ENCODE measurements around the gene ADAMTS16. TPM values are rescaled to one million over a fixed set of nuclear protein-coding genes. Genes with fewer than 3 reads are reported as not detected.
"Not testable (repeated sequence)": the region's sequence is repeated elsewhere in the genome, so short reads cannot be mapped to it uniquely, and the experiment has no call there.

The ADAMTS16 gene
- total and polyA plus RNA-seq, 9 of the 15 experiments (the other 6 are each of a cell fraction or from before 2014, with no cell fraction given) = not detected

DNA sequence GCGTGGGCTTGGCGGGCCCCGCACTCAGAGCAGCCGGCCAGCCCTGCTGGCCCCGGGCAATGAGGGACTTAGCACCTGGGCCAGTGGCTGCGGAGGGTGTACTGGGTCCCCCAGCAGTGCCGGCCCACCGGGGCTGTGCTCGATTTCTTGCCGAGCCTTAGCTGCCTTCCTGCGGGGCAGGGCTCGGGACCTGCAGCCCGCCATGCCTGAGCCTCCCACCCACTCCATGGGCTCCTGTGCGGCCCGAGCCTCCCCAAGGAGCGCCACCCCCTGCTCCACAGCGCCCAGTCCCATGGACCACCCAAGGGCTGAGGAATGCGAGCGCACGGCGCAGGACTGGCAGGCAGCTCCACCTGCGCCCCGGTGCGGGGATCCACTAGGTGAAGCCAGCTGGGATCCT, 2.3 kb upstream of the ADAMTS16 start:
- H3K4me3 ChIP-seq; H3K4me1 ChIP-seq (replicated peaks in 1 of 2; ENCODE audit: control insufficient read depth in 2 of 2, insufficient read depth in 2 of 2, low read length in 2 of 2); H2AFZ ChIP-seq (ENCODE audit: low read depth, low read length); H3K9ac ChIP-seq (ENCODE audit: insufficient read depth in 1 of 2, low read depth in 2 of 2, low read length in 2 of 2); intact Hi-C loops (cut with micrococcal nuclease); H3K4me2 ChIP-seq (ENCODE audit: insufficient read depth, low read length); BruUV-seq (replicated peaks); H4K20me1 ChIP-seq (replicated peaks; ENCODE audit: control insufficient read depth, insufficient read depth, low read length); ATAC-seq; POLR2A ChIA-PET; H3K79me2 ChIP-seq (ENCODE audit: control insufficient read depth, insufficient read depth, low read length); DNase-seq (ENCODE audit: extremely low read depth in 1 of 4, low spot score in 3 of 4); in situ Hi-C loops (cut with MboI); H3K9me3 ChIP-seq (replicated peaks; ENCODE audit: control insufficient read depth, insufficient read depth, low read depth, low read length); H3K9me1 ChIP-seq (ENCODE audit: control insufficient read depth, insufficient read depth, low read length); FAIRE-seq; H3K36me3 ChIP-seq (ENCODE audit: control insufficient read depth, insufficient read depth, low read length); H3K27ac ChIP-seq (ENCODE audit: extremely low read depth, low read depth, low read length); CTCF ChIA-PET (ENCODE audit: low intra/inter-chr PET ratio): not testable (repeated sequence)
- 46% methylated on average over 16 of the region's 24 CpGs for WGBS (ENCODE audit: insufficient coverage, low coverage, missing lambda C conversion rate)
- peaks cover 7 to 25% of the 10 kb centered on the region in 2 experiments; a peak in 4 of 5 replicates for H3K27me3 ChIP-seq (ENCODE audit: control insufficient read depth in 2 of 2, insufficient read depth in 2 of 2, low read length in 2 of 2)

DNA sequence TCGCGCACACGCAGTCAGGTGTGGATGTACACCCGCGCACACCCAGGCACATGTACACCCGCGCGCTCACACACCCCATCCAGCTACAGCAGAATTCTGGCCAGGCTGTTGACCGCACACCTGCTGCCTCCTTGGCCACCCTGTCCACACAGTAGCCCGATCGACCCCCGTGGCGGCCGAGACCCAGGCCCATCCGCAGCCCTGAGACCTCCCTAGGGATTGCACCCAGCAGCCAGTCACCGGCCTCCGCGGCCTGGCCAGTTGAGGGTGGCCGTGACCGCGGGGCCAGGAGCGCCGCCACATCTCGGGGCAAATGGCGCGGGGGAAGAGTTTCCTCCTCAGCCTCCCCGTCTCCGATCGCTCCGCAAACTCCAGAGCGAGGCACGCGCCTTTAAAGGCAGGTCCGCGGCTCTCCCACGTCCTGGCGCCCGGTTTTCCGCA, 774 bp upstream of the ADAMTS16 start:
- Histone ChIP-seq H3K9me1 (ENCODE audit: control insufficient read depth, insufficient read depth, low read length) (no peaks in the 10 kb centered on the region), H3K4me3 (no peak overlapping the region), H3K79me2 (ENCODE audit: control insufficient read depth, insufficient read depth, low read length) (no peaks in the 10 kb centered on the region), H3K36me3 (ENCODE audit: control insufficient read depth, insufficient read depth, low read length) (no peaks in the 10 kb centered on the region), H3K4me1 (replicated peaks in 1 of 2; ENCODE audit: control insufficient read depth in 2 of 2, insufficient read depth in 2 of 2, low read length in 2 of 2) (peaks cover 0 to 6% of the 10 kb centered on the region in 2 experiments; a peak in 1 of 5 replicates), H2AFZ (ENCODE audit: low read depth, low read length) (no peak overlapping the region), H3K27ac (ENCODE audit: extremely low read depth, low read depth, low read length) (no peak overlapping the region), H3K9ac (ENCODE audit: insufficient read depth in 1 of 2, low read depth in 2 of 2, low read length in 2 of 2) (no peak overlapping the region), H3K4me2 (ENCODE audit: insufficient read depth, low read length) (no peak overlapping the region), H3K9me3 (replicated peaks; ENCODE audit: control insufficient read depth, insufficient read depth, low read depth, low read length) (no peaks in the 10 kb centered on the region), H3K27me3 (ENCODE audit: control insufficient read depth in 2 of 2, insufficient read depth in 2 of 2, low read length in 2 of 2) (peaks cover 7 to 16% of the 10 kb centered on the region in 2 experiments; a peak in 4 of 5 replicates), H4K20me1 (replicated peaks; ENCODE audit: control insufficient read depth, insufficient read depth, low read length) (no peaks in the 10 kb centered on the region)
- DNase-seq (ENCODE audit: extremely low read depth in 1 of 4, low spot score in 3 of 4) = no peak
- in situ Hi-C loops (cut with MboI) = no loop called here
- no peak for ATAC-seq
- BruUV-seq (replicated peaks) = no TSS peak
- no peak for FAIRE-seq
- intact Hi-C loops (cut with micrococcal nuclease) = no loop called here
- TF ChIP-seq NR2F6 (CRISPR knock-in tag; IDR thresholded peaks at IDR 0.05) (no peak), LARP7 (IDR thresholded peaks at IDR 0.05) (no peak)
- ChIA-PET CTCF (ENCODE audit: low intra/inter-chr PET ratio) (no interaction called here), POLR2A (no interaction called here)
- WGBS (ENCODE audit: insufficient coverage, low coverage, missing lambda C conversion rate) = 33% methylated on average over 29 of the region's 39 CpGs
